ENCODE results near the gene VAC14. TPM values are rescaled to one million over a fixed set of nuclear protein-coding genes. Genes with fewer than 3 reads are reported as not detected.

VAC14 gene
- total RNA-seq, 1 donor from 2014 or later = 52.2 TPM

DNA sequence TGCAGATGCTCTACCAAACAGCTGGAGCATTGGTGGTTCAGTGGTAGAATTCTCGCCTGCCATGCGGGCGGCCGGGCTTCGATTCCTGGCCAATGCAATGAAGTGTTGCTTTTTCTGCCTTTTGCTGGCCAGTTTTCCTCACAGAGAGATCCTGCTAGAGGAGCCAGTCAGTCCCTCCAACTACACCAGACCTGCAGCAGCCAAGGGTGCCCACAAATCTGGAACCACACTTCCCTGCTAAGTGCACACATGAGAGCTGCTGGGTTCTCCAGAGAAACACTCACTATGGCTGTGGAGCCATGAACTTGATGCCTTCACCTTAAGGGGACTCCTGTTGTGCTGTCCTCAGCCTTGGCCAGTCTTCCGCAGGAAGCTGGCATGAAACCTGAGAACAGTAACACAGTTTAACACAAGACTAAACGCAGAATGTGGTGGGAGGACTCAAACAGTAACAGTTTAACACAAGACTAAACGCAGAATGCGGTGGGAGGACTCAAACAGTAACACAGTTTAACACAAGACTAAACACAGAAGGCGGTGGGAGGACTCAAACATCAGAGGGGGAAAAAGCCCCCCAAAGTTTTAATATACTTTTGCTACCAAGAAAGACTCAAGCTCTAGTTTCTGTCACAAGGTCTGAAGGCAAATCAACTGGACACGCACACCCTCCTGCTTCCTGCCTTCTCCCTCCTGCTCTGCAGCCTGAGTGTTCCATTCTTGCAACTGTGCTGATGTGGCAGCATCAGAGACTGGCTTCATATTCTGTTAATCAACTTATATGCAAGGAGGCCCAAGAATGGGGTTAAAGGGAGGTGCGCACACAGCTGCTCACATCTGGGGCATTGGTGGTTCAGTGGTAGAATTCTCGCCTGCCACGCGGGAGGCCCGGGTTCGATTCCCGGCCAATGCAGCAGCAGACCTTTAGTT is 12.0 kb downstream of the VAC14 start:
- TF ChIP-seq, protein P1, sequence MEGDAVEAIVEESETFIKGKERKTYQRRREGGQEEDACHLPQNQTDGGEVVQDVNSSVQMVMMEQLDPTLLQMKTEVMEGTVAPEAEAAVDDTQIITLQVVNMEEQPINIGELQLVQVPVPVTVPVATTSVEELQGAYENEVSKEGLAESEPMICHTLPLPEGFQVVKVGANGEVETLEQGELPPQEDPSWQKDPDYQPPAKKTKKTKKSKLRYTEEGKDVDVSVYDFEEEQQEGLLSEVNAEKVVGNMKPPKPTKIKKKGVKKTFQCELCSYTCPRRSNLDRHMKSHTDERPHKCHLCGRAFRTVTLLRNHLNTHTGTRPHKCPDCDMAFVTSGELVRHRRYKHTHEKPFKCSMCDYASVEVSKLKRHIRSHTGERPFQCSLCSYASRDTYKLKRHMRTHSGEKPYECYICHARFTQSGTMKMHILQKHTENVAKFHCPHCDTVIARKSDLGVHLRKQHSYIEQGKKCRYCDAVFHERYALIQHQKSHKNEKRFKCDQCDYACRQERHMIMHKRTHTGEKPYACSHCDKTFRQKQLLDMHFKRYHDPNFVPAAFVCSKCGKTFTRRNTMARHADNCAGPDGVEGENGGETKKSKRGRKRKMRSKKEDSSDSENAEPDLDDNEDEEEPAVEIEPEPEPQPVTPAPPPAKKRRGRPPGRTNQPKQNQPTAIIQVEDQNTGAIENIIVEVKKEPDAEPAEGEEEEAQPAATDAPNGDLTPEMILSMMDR (IDR thresholded peaks at IDR 0.05) = no peak
- Histone ChIP-seq H3K36me3 (peaks cover 27% of the 10 kb centered on the region), H3K27ac (no peak overlapping the region), H3K27me3 (no peaks in the 10 kb centered on the region), H3K9me3 (no peaks in the 10 kb centered on the region), H3K4me3 (no peak overlapping the region), H3K4me1 (peaks cover 11% of the 10 kb centered on the region)
- no peak for DNase-seq
- no peak for ATAC-seq
- intact Hi-C loops (cut with DNase I) = no loop called here

DNA sequence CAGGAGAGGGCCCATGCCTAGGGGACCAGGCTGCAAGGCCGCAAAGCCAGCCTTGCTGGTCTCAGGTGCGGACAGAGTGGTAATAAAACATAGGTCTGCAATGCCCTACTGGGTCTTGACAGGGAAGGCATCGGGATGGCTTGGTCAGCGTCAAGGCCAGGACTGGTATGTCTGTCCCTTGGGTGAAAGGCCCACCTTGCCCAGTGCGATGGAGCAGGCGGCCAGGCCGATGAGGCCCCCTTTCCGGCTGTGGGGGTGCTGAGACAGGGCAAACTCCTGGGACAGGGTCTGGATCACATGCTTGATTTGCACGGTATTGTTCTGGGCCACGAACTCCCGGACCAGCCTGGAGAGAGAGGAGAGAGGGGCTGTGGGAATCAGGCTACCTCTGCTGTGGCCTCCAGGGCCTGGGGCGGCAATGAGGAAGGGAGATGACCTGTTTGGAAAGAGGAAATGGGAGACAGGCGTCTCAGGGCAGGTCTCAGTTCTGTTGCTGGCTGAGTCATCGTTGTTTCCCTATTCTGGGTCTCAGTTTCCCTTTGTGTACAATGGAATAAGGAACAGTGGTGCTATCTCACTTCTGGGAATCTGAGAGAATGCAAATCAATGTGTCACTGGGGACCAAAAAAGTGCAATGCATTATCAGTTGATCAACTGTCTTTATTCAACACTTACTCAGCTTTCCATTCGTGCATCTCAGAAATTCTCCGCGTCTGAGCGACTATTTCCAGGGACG is 14.8 kb downstream of the VAC14 start:
- Histone ChIP-seq H3K9me3 (no peaks in the 10 kb centered on the region), H3K27me3 (no peaks in the 10 kb centered on the region), H3K27ac (no peak overlapping the region), H3K36me3 (peaks cover 54% of the 10 kb centered on the region), H3K4me3 (no peak overlapping the region), H3K4me1 (peaks cover 6% of the 10 kb centered on the region)
- DNase-seq (no peak), ATAC-seq (no peak)
- intact Hi-C loops (cut with DNase I) = no loop called here
- TF ChIP-seq, protein P1 (IDR thresholded peaks at IDR 0.05) = no peak

DNA sequence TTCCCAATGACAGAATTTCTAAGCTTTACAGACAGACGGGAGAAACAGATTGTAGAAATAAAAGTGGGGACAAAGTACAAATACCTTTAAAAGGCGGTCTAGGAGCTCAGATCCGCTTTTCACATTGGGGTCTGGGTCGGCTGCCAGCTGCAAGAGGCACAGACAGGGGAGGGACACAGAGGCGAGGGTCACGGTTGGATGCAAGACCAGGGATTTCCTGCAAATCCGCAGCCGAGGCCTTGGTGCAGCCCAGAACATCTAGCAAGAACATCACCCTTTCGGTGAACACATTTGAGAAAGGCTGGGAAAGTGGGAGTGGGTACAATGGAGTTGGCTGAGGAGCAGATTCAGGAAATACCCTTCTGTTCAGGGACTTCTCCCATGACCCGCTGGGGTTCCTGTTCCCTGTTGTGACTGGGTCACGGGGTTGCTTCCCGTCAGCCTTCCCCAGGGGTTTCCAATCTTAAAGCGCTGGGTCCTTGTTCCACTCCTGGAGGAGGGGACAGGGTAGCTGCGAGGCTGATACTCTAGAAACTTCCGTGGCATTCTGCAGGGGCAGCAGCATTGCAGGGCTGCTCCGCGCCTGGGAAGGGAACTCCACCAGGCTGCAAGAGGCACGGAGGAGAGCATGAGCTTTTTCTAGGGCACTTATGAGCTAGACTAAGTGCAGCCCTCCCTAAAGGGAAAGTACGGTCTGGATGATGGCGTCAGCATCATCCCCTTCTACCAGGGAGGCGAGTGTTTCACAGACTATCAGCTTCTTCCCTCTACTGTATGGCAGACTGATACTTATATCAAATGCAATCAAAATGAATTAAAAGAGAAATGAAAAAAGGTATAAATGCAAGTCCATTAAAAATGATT is 16.0 kb downstream of the VAC14 start:
- DNase-seq (no peak), ATAC-seq (no peak)
- no peak overlapping the region for H3K4me3 ChIP-seq
- H3K4me1 ChIP-seq = no peaks in the 10 kb centered on the region
- H3K36me3 ChIP-seq = peaks cover 67% of the 10 kb centered on the region
- intact Hi-C loops (cut with DNase I) = no loop called here
- H3K9me3 ChIP-seq = no peaks in the 10 kb centered on the region
- TF ChIP-seq, protein P1 (IDR thresholded peaks at IDR 0.05) = no peak
- no peak overlapping the region for H3K27ac ChIP-seq
- H3K27me3 ChIP-seq = no peaks in the 10 kb centered on the region

DNA sequence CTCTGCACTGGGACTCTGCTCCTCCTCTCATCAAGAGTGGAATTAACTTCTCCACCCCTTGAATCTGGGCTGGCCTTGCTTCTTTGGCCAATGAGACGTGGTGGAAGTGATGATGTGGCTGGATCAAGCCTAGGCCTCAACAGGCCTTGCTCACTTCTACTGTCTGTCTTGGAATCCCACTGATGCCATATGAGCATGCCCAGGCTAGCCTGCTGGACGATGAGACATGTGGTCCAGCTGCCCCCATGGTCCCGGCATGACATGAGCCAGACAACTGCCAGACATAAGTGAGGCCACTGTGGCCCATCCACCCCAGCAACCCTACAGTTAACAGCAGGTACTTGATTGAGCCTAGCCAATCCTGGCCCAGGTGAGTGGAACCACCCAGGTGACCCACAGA is 18.7 kb downstream of the VAC14 start:
- ATAC-seq = no peak
- intact Hi-C loops (cut with DNase I) = no loop called here
- peak; percentile 52 for DNase-seq
- H3K27me3 ChIP-seq = no peaks in the 10 kb centered on the region
- no peak overlapping the region for H3K27ac ChIP-seq
- no peaks in the 10 kb centered on the region for H3K9me3 ChIP-seq
- H3K4me1 ChIP-seq = no peaks in the 10 kb centered on the region
- no peak overlapping the region for H3K4me3 ChIP-seq
- H3K36me3 ChIP-seq = peaks cover 88% of the 10 kb centered on the region
- TF ChIP-seq, protein P1 (IDR thresholded peaks at IDR 0.05) = no peak

DNA sequence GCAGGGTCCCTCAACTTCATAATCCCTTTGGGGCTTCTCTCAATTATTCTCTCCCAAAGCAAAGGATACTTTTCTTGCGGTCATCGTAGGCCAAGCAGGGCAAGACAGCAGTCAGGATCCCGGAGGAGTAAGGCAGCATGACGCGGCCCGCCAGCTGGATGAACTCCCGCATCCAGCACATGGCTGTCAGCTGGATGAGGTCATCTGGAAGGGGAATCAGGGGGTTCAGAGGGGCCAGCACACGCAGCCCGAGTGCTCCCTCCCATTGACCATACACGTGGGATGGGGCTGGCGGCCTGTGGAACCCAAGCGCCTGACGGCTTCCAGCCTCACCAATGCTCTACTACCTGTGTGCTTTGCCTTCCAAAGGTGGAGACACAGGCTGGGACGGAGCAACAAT is 19.2 kb downstream of the VAC14 start:
- Histone ChIP-seq H3K27me3 (no peaks in the 10 kb centered on the region), H3K27ac (no peak overlapping the region), H3K9me3 (no peaks in the 10 kb centered on the region), H3K4me1 (no peaks in the 10 kb centered on the region), H3K4me3 (no peak overlapping the region), H3K36me3 (peaks cover 89% of the 10 kb centered on the region)
- ATAC-seq = no peak
- DNase-seq = peak; percentile 32
- intact Hi-C loops (cut with DNase I) = no loop called here
- TF ChIP-seq, protein P1 (IDR thresholded peaks at IDR 0.05) = no peak

Measured in upper lobe of right lung (tissue), 1 donor.